ENCODE measurements around the gene ST6GALNAC3.

ST6GALNAC3 gene

GRCh38 chr1:76291191-76291590, 216.6 kb downstream of the ST6GALNAC3 start:
- TF ChIP-seq GATA2 (IDR thresholded peaks at IDR 0.05; ENCODE audit: low read depth, low read length) (no peak), GATA3 (IDR thresholded peaks at IDR 0.05; ENCODE audit: low read depth, low read length) (no peak)

DNA sequence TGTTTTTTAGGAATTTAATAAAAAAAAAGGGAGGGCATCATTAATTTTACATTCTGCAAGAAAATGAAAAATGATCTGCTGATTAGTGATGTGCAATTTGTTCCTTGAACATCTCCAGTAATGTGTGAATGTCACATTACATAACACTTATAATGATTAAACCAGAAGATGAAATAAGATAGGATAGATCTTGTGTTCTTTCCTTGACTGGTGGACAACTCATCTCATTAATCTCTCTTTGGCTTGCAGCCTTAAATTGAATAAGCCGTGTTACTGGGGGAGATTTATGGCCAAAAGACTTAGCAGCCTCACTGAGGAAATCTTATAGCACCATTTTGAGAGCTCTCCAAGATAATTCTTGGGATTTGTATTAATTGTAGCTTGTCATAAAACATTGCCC, 217.2 kb downstream of the ST6GALNAC3 start:
- TF ChIP-seq GATA3 (IDR thresholded peaks at IDR 0.05; ENCODE audit: low read depth, low read length), result no peak
- TF ChIP-seq GATA2 (IDR thresholded peaks at IDR 0.05; ENCODE audit: low read depth, low read length), result no peak

DNA sequence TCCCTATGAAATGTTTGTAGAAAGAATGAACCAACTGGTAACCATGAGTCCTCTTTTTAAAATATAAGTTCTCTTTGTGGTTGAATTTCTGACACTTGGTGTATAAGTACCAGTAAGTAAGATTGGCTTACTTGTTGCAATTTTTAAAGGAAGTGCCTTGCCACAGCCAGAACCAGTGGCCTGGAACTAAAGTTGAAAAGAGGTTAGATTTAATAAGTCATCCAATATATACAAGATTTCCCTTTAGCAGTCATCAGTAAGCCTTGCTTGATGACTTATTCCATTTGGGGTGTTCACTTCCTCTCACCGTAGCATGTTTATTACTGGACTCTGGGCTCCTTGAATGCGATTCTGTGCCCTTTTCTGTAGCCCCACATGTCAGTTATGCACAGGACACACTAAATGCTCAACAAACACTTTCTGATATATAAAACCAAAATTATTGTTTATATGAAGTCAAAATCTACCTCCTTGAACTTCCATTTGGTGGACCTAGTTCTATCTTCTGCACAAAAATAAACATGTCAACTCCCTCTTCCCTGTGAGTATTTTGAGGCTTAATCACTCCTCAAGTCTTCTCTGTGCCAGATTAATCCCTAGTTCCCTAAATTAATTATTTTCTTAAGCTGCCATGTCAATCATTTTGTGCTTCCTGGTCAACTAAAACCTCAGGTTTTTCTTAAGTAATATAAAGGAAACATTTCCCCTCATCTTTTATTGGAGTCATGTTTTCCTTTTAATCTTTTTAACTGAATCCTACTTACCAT, 218.1 kb downstream of the ST6GALNAC3 start:
- TF ChIP-seq GATA2 (IDR thresholded peaks at IDR 0.05; ENCODE audit: low read depth, low read length) (no peak), GATA3 (IDR thresholded peaks at IDR 0.05; ENCODE audit: low read depth, low read length) (no peak)

DNA sequence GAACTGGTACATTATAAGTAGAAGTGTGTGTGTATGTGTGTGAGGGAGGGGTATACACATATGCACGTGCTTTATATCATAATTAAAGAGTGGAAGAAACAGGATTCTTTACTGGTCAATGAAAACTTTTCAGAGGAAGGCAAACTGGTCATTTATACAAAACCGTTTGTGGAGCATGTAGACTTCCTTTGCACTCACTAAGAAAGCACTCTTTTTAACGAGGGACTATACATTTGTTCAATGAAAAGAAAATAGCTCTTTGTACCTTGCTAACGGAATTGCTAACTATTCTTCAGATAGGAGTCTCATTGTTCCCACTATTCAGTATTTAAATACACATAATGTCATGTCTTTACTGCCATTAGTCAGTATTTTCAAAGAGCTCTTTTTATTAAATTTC, 219.3 kb downstream of the ST6GALNAC3 start:
- no peak for TF ChIP-seq GATA2 (IDR thresholded peaks at IDR 0.05; ENCODE audit: low read depth, low read length)

GRCh38 chr1:76294482-76295194, 220.1 kb downstream of the ST6GALNAC3 start:
- TF ChIP-seq GATA2 (IDR thresholded peaks at IDR 0.05; ENCODE audit: low read depth, low read length) (no peak), GATA3 (IDR thresholded peaks at IDR 0.05; ENCODE audit: low read depth, low read length) (no peak)

DNA sequence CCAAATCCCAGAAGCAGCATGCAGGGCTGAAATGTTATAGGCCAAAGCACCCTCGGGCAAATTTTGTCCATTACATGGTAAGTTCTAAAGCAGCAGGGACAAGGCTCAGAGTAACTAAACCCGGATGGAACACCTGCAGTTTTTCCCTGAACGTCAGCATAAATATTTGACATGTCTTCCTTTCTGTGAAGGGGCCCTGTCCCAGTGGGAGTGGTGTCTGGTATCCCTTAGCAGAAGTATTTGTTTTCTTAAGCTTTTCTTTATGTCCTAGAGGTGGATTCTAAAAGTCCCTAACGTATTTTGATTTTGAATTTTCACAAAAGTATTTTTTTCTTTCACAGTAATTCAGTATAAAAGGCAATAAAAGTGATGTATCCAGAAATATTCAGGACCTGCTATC, 223.9 kb downstream of the ST6GALNAC3 start:
- TF ChIP-seq GATA3 (IDR thresholded peaks at IDR 0.05; ENCODE audit: low read depth, low read length) (no peak), GATA2 (IDR thresholded peaks at IDR 0.05; ENCODE audit: low read depth, low read length) (no peak)

- TF ChIP-seq GATA2 (IDR thresholded peaks at IDR 0.05; ENCODE audit: low read depth, low read length), result no peak
- no peak for TF ChIP-seq GATA3 (IDR thresholded peaks at IDR 0.05; ENCODE audit: low read depth, low read length)
These were observed 224.5 kb downstream of the ST6GALNAC3 start for GRCh38 chr1:76299036-76299435.

DNA sequence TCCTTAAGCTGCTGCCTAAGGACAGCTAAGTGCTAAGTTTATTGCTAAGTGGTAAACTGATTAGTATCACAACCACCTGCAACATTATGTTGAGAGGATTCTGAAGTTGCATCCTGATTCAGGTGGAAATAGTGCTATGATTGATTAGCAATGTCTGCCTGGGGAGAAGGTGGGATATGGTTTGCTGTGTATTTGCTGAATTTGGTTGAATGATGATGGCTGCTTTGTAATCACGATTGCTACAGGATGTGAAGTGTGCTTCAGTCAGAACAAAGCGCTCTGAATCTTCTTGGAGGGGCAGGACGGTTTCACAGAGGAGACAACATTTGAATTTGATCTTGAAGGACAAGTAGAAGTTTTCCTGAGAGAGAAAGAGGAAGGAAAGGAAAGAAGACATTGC, 226.0 kb downstream of the ST6GALNAC3 start:
- TF ChIP-seq GATA2 (IDR thresholded peaks at IDR 0.05; ENCODE audit: low read depth, low read length) (no peak), GATA3 (IDR thresholded peaks at IDR 0.05; ENCODE audit: low read depth, low read length) (no peak)

- TF ChIP-seq GATA2 (IDR thresholded peaks at IDR 0.05; ENCODE audit: low read depth, low read length) (no peak), GATA3 (IDR thresholded peaks at IDR 0.05; ENCODE audit: low read depth, low read length) (no peak)
These were observed 228.3 kb downstream of the ST6GALNAC3 start for GRCh38 chr1:76302711-76303339.

GRCh38 chr1:76303340-76303717, 228.8 kb downstream of the ST6GALNAC3 start:
- TF ChIP-seq GATA3 (IDR thresholded peaks at IDR 0.05; ENCODE audit: low read depth, low read length) (no peak), GATA2 (IDR thresholded peaks at IDR 0.05; ENCODE audit: low read depth, low read length) (no peak)

- TF ChIP-seq GATA3 (IDR thresholded peaks at IDR 0.05; ENCODE audit: low read depth, low read length) (no peak), GATA2 (IDR thresholded peaks at IDR 0.05; ENCODE audit: low read depth, low read length) (no peak)
These were observed 238.8 kb downstream of the ST6GALNAC3 start for GRCh38 chr1:76313304-76313703.

DNA sequence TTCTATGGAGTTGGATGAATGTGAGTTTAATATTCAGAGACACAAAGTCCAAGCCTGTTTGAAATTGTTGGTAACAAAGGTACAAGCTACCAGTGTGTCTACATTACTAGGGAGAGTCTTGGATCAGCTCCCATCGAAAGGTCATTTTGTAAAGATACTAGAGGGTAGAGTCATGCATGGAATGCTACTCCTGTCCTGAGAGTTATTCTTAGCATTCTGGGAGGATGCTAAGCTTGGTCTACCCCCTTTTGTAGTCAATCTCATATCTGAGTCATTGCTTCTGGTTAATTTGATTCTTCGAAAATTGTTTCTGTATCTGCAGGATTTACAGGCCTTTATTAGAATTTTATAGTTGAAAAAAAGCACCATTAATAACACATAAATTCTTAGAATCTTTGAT, 240.2 kb downstream of the ST6GALNAC3 start:
- no peak for TF ChIP-seq GATA3 (IDR thresholded peaks at IDR 0.05; ENCODE audit: low read depth, low read length)
- no peak for TF ChIP-seq GATA2 (IDR thresholded peaks at IDR 0.05; ENCODE audit: low read depth, low read length)

- TF ChIP-seq GATA3 (IDR thresholded peaks at IDR 0.05; ENCODE audit: low read depth, low read length), result no peak
These were observed 242.9 kb downstream of the ST6GALNAC3 start for GRCh38 chr1:76317299-76317900.

DNA sequence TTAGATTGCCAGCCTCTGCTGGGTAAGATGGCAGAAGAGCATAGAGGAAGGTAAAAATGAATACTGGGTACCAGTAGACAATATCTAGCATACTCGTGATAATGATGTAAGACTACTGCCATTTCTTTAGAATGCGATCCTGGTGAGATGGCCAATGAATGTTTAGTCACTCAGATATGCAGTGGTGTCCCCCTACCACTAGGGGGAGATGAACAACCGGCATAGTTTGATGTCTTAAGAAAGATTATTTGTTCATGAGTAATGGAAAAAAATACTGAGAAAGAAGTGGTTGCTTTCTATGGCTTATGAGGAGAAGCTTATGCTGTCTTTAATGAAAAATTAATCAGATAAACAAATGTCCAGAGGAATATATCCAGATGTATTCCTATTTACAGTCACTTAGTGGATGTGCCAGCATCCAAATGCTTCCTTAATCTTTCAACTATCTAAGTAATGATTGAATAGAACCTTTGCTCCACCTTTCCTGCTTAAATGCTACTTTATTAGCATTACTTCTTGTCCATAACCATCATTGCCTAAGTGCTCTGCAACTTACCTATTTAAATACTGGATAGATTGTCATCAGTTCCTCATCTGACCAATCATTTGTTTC, 256.6 kb downstream of the ST6GALNAC3 start:
- TF ChIP-seq GATA2 (IDR thresholded peaks at IDR 0.05; ENCODE audit: low read depth, low read length), result no peak
- TF ChIP-seq GATA3 (IDR thresholded peaks at IDR 0.05; ENCODE audit: low read depth, low read length), result no peak
